Adrenal gland (tissue), 19 donors: Measurements from ENCODE around the gene SYCE1L. TPM values are rescaled to one million over a fixed set of nuclear protein-coding genes. Genes with fewer than 3 reads are reported as not detected.
"Not testable (repeated sequence)": the region's sequence is repeated elsewhere in the genome, so short reads cannot be mapped to it uniquely, and the experiment has no call there.

Experiments
- DNase-seq, 7 donors: peaks; one replicate each; pipeline ENCODE4 v3.0.0-alpha.2; 2019 to 2020
- H3K27ac ChIP-seq, 5 donors: fragments of 200-600 bp; sonication (generic) in 4 of 5; 1 replicate in 3 of 5; 2 replicates in 2 of 5; pipeline versions ENCODE4 v1.5.1 to v1.8.0; 2016 to 2020; ENCODE audit warnings: mild to moderate bottlenecking in 1 of 5
- H3K27me3 ChIP-seq: fragments of 200-600 bp; 2 replicates; pipeline ENCODE4 v1.8.0; 2021
- H3K36me3 ChIP-seq, 2 donors: fragments of 200-600 bp; replicated peaks in 1 of 2; 1 replicate in 1 of 2; 2 replicates in 1 of 2; pipeline versions ENCODE4 v1.5.1 to v1.8.0; 2018 to 2022
- H3K4me1 ChIP-seq, 2 donors: fragments of 200-600 bp; replicated peaks in 1 of 2; 1 replicate in 1 of 2; 2 replicates in 1 of 2; pipeline versions ENCODE4 v1.5.1 to v1.8.0; 2018 to 2021
- H3K4me3 ChIP-seq, 4 donors: fragments of 200-600 bp; sonication (generic) in 3 of 4; one replicate each; pipeline ENCODE4 v1.5.1; 2016 to 2018
- H3K9me3 ChIP-seq, 3 donors: fragments of 200-600 bp; sonication (generic) in 1 of 3; replicated peaks in 1 of 3; 1 replicate in 2 of 3; 2 replicates in 1 of 3; pipeline versions ENCODE4 v1.5.1 to v1.8.0; 2016 to 2021
- POLR2A ChIP-seq, 2 donors: fragments of 450-650 bp; IDR thresholded peaks; one replicate each; pipeline ENCODE4 v1.6.1; 2017; ENCODE audit warnings: antibody characterized with exemption in 2 of 2, mild to moderate bottlenecking in 2 of 2, moderate library complexity in 1 of 2
- WGBS, 4 donors: extraction: QIAGEN DNeasy Blood & Tissue Kit in 2 of 4; methylation state at CpG; one replicate each; pipeline versions ENCODE4 v1.1.5 to v1.1.7; 2013 to 2017; 5-methylcytosine and 5-hydroxymethylcytosine counted together
- intact Hi-C, 2 donors: fragments of 100-400 bp; cut with DNase I; formaldehyde crosslinking; loops; one replicate each; pipeline versions ENCODE4 v1.14.1 to v1.15.0; 2022 to 2023
- long read RNA-seq, 10 donors: library from polyadenylated mRNA in 3 of 10; unstranded in 2 of 10; stranded (forward) in 1 of 10; transcript quantifications; one replicate each; pipeline ENCODE4 v2.0.0 and lab custom pipeline, GENCODE V29; 2021 to 2026
- polyA plus RNA-seq, 3 donors: library from polyadenylated mRNA; stranded (reverse); fragments of 200-250 nt in 2 of 3; fragments of 350-450 nt in 1 of 3; fragmentation: Illumina TruSeq in 1 of 3; extraction: RNeasy Lipid Tissue Mini Kit (QIAGEN cat#74804) in 1 of 3; gene quantifications; one replicate each; pipeline ENCODE4 v1.2.3, GENCODE V29; 2013 to 2014
- total RNA-seq, 9 donors: library from RNA; depleted of rRNA in 4 of 9; stranded (reverse); fragments of >200 nt in 4 of 9; fragments of 120-200 nt in 1 of 9; fragmentation: NEBNext Ultra II Directional in 1 of 9; extraction: Animal tissue kit (Norgen Biotek cat#: 25700) in 1 of 9; gene quantifications; one replicate each; pipeline versions ENCODE4 v1.1.0 to v1.2.4, GENCODE V29; 2013 to 2023
- TF ChIP-seq, protein P1 (sequence below), 6 experiments: fragments of 450-650 bp in 4 of 6; fragments of 200-600 bp in 2 of 6; sonication (generic) in 1 of 6; IDR thresholded peaks; 1 replicate in 5 of 6; 2 replicates in 1 of 6; pipeline versions ENCODE4 v1.5.1 to v1.8.0; 2016 to 2021; ENCODE audit warnings: antibody characterized with exemption in 6 of 6, mild to moderate bottlenecking in 2 of 6, moderate library complexity in 1 of 6
- donor health status: healthy with polysubstance abuse.
- donor health status: Bipolar disorder and iron deficiency.
- donor health status: DM: yes; HTN: yes; CAD: no.
- donor health status: DM: no; HTN: no; CAD: no.
- donor health status: DM: no; HTN: no; CAD: no.
- donor health status: DM: yes; HTN: yes; CAD: no.

Gene SYCE1L, protein sequence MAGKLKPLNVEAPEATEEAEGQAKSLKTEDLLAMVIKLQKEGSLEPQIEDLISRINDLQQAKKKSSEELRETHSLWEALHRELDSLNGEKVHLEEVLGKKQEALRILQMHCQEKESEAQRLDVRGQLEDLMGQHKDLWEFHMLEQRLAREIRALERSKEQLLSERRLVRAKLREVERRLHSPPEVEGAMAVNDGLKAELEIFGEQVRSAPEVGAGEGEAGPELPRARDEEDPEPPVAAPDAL
- 1 to 10 TPM in 6 of 9 donors, under 1 TPM in 1, not detected in 2; 0.42 to 4.6 (median 2.0) TPM for total RNA-seq
- polyA plus RNA-seq, result 10 to 100 TPM in 1 of 3 donors, 1 to 10 TPM in 1, not detected in 1; 3.5 to 10.8 TPM
- long read RNA-seq, donor 1, result 0 reads
- long read RNA-seq, donor 2, result 0 reads
- long read RNA-seq, donor 3, result 0 reads
- long read RNA-seq, donor 4, partial matches to known transcripts, result 0 of 3 reads
- long read RNA-seq, donor 4, other reads (novel, unspliced or antisense), result 3 of 3 reads
- long read RNA-seq, donor 5, partial matches to known transcripts, result 2 of 2 reads
- long read RNA-seq, donor 5, other reads (novel, unspliced or antisense), result 0 of 2 reads
- long read RNA-seq, donor 6, partial matches to known transcripts, result 1 of 1 reads
- long read RNA-seq, donor 6, other reads (novel, unspliced or antisense), result 0 of 1 reads
- long read RNA-seq, donor 7, result 0 reads
- long read RNA-seq, donor 8, result 0 reads
- long read RNA-seq, donor 9, result 0 reads
- long read RNA-seq, donor 10, result 0 reads

DNA sequence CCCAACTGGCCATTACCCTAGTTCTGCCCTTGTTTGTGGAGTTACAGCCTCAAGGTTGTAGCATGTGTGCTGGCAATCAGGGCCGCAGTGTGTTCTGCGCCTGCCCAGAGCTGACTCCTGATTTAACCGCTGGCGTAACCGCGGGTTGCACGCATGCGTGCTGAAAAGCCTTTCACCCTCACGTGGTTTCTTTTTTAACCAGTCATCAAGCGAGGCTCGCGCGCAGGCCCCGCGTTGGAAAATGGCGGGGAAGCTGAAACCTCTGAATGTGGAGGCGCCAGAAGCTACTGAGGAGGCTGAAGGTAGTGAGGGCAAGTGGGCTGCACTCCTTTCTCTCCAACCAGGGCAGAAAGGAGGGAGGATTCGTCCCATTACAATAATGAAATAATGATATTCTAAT, at the start of gene SYCE1L:
SYCE1L (plus strand) TSS at position 198 of the 400 bp plus-strand sequence; CDS start at position 242, 44 bp downstream.
- Histone ChIP-seq H3K9me3 (no peaks in the 10 kb centered on the region), H3K36me3 (peaks cover 0 to 54% of the 10 kb centered on the region in 2 donors), H3K4me1 (no peaks in the 10 kb centered on the region), H3K27me3 (no peaks in the 10 kb centered on the region), H3K27ac (no peak within 1 kb of the TSS), H3K4me3 (no peak within 1 kb of the TSS)
- no peak for DNase-seq
- intact Hi-C loops, result no loop called here
- TF ChIP-seq, protein P1, sequence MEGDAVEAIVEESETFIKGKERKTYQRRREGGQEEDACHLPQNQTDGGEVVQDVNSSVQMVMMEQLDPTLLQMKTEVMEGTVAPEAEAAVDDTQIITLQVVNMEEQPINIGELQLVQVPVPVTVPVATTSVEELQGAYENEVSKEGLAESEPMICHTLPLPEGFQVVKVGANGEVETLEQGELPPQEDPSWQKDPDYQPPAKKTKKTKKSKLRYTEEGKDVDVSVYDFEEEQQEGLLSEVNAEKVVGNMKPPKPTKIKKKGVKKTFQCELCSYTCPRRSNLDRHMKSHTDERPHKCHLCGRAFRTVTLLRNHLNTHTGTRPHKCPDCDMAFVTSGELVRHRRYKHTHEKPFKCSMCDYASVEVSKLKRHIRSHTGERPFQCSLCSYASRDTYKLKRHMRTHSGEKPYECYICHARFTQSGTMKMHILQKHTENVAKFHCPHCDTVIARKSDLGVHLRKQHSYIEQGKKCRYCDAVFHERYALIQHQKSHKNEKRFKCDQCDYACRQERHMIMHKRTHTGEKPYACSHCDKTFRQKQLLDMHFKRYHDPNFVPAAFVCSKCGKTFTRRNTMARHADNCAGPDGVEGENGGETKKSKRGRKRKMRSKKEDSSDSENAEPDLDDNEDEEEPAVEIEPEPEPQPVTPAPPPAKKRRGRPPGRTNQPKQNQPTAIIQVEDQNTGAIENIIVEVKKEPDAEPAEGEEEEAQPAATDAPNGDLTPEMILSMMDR (IDR thresholded peaks at IDR 0.05), result no peak
- TF ChIP-seq POLR2A (IDR thresholded peaks at IDR 0.05), result no peak
- 93 to 98% (median 95%) methylated on average over 16 to 18 of the region's 18 CpGs for WGBS, 4 donors

DNA sequence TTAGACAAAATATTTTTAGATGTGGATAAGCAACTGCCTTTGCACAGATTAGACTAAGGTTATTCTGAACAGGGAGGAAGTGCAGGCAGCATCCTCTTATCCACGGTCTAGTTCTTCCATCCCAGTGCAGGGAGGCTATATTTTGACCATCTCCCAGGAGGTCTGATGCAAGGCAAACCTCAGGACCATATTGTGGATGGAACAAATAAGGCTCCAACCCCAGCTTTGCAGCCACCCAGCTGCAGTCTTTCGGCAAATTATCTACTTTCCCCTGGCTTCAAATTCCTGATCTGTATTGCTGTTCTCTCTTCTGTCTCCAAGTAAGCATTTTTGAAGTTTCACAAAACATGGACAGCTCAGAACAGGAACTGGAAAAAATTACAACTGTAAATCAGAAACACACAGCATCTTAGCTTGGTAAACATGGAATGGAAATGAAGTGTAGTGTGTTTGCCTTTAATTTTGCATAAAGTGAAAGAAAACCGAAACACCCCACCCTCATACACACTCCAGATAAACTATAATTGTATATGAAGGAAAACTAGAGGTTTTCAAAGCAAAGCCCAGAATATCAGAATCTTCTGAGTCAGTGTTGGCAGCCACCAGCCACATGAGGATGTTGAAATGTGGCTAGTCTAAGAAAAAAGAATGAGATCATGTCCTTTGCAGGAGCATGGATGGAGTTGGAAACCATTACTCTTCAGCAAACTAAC, 41.7 kb upstream of the SYCE1L start:
- 39 to 53% (median 50%) methylated on average over 3 of the region's 3 CpGs for WGBS, 4 donors
- Histone ChIP-seq H3K4me1 (no peaks in the 10 kb centered on the region), H3K36me3 (no peaks in the 10 kb centered on the region), H3K4me3 (no peak overlapping the region), H3K9me3 (no peaks in the 10 kb centered on the region), H3K27me3 (no peaks in the 10 kb centered on the region), H3K27ac (no peak overlapping the region)
- TF ChIP-seq, protein P1 (IDR thresholded peaks at IDR 0.05), result no peak
- TF ChIP-seq POLR2A (IDR thresholded peaks at IDR 0.05), result no peak
- intact Hi-C loops, result no loop called here
- no peak for DNase-seq

DNA sequence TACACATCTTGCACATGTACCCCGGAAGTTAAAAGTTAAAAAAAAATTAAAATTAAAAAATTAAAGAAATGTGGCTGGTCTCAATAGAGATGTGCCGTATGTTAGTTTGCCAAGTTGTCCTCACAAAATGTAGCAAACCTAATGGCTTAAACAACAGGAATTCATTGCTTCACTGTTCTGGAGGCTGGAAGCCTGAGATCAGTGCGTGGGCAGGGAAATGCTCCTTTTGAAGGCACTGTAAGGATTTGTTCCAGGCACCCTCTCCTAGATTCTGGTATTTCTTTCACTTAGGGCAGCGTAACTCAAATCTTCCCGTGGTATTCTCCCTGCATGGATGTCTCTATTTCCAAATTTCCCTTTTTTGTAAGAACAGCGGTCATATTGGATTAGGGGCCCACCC, 40.9 kb upstream of the SYCE1L start:
- Histone ChIP-seq H3K27ac (no peak overlapping the region), H3K9me3 (no peaks in the 10 kb centered on the region), H3K27me3 (no peaks in the 10 kb centered on the region), H3K4me3 (no peak overlapping the region), H3K4me1 (no peaks in the 10 kb centered on the region), H3K36me3 (no peaks in the 10 kb centered on the region)
- WGBS, 4 donors, result 83 to 94% (median 89%) methylated on average over 6 of the region's 6 CpGs
- intact Hi-C loops, result no loop called here
- no peak for DNase-seq
- no peak for TF ChIP-seq POLR2A (IDR thresholded peaks at IDR 0.05)
- TF ChIP-seq, protein P1 (IDR thresholded peaks at IDR 0.05), result no peak

DNA sequence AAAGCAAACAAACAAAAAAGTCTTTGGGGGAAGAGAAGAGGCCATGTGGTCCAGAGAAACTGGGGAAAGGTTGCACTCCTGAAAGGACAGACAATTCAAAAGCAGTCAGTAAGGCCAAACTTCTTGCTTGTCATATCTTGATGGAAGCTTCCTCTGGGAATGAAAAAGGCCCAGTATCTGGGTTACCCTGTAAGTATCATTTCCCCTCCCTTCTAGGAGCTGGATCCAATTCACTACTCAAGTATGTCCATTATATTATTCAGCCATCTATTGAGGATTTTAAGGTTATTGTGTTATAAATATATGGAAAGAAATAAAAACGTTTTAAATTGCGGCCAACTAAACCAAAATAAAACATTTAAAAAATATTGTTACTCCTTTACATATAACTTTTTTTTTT, 34.2 kb upstream of the SYCE1L start:
- WGBS, 4 donors, result 77 to 82% (median 80%) methylated on average over 2 of the region's 2 CpGs
- intact Hi-C loops, result no loop called here
- no peak for TF ChIP-seq POLR2A (IDR thresholded peaks at IDR 0.05)
- TF ChIP-seq, protein P1 (IDR thresholded peaks at IDR 0.05), result no peak

DNA sequence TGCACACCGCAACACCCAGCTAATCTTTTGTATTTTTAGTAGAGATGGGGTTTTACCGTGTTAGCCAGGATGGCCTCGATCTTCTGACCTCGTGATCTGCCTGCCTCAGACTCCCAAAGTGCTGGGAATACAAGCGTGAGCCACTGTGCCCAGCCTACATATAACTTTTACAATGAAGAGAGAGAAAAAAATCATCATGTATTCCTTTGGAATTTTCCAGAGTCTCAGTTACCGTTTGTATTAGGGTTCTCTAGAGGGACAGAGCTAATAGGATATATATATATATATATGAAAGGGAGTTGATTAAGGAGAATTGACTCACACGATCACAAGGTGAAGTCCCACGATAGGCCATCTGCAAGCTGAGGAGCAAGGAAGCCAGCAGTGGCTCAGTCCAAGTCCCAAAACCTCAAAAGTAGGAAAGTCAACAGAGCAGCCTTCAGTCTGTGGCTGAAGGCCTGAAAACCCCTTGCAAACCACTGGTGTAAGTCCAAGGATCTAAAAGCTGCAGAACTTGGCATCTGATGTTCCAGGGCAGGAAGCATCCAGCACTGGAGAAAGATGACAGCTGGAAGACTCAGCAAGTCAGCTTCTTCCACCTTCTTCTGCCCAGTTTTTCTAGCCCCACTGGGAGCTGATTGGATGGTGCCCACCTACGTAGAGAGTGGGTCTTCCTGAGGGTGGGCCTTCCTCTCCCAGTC, 33.5 kb upstream of the SYCE1L start:
- H3K27ac ChIP-seq, H3K27me3 ChIP-seq, intact Hi-C loops, H3K4me3 ChIP-seq, DNase-seq, H3K9me3 ChIP-seq, H3K4me1 ChIP-seq, H3K36me3 ChIP-seq: not testable (repeated sequence)
- WGBS, 4 donors, result 82 to 87% (median 85%) methylated on average over 9 of the region's 9 CpGs

More for the DNA sequence above, 34.2 kb upstream of the SYCE1L start:
- no peak for DNase-seq
- peaks cover 3% of the 10 kb centered on the region for H3K27me3 ChIP-seq
- H3K9me3 ChIP-seq, result no peaks in the 10 kb centered on the region
- H3K4me3 ChIP-seq, result no peak overlapping the region
- H3K4me1 ChIP-seq, result no peaks in the 10 kb centered on the region
- no peak overlapping the region for H3K27ac ChIP-seq
- H3K36me3 ChIP-seq, result no peaks in the 10 kb centered on the region
